Neural progenitor cell (in vitro differentiated cells): Measurements from ENCODE around the gene SLC27A5. TPM values are rescaled to one million over a fixed set of nuclear protein-coding genes. Genes with fewer than 3 reads are reported as not detected.
"Not testable (repeated sequence)": the region's sequence is repeated elsewhere in the genome, so short reads cannot be mapped to it uniquely, and the experiment has no call there.

Source experiments
- DNase-seq: peaks from one replicate; pipeline ENCODE4 v3.0.0-alpha.2; 2016; ENCODE audit warnings: low spot score
- H2AFZ ChIP-seq: fragments of 200-600 bp; sonication (generic); replicated peaks from 2 replicates; pipeline ENCODE4 v1.6.1; 2016; ENCODE audit warnings: antibody characterized with exemption
- H3F3A ChIP-seq: fragments of 200-600 bp; sonication (generic); 2 replicates; pipeline ENCODE4 v1.6.1; 2016; ENCODE audit warnings: antibody characterized with exemption, low read depth
- H3K27ac ChIP-seq: fragments of 200-600 bp; sonication (generic); 2 replicates; pipeline ENCODE4 v1.5.1; 2016; ENCODE audit warnings: mild to moderate bottlenecking
- H3K27me3 ChIP-seq: fragments of 200-600 bp; sonication (generic); 2 replicates; pipeline ENCODE4 v1.6.1; 2016; ENCODE audit warnings: mild to moderate bottlenecking, moderate library complexity
- H3K36me3 ChIP-seq: fragments of 200-600 bp; sonication (generic); 2 replicates; pipeline ENCODE4 v1.5.1; 2016
- H3K4me1 ChIP-seq: fragments of 200-600 bp; sonication (generic); 2 replicates; pipeline ENCODE4 v1.6.1; 2016; ENCODE audit warnings: mixed run types
- H3K4me2 ChIP-seq: fragments of 200-600 bp; sonication (generic); 2 replicates; pipeline ENCODE4 v1.6.1; 2016
- H3K4me3 ChIP-seq: fragments of 200-600 bp; sonication (generic); 2 replicates; pipeline ENCODE4 v1.5.1; 2016
- H3K79me2 ChIP-seq: fragments of 200-600 bp; sonication (generic); 2 replicates; pipeline ENCODE4 v1.6.1; 2016; ENCODE audit warnings: low read depth
- H3K9ac ChIP-seq: fragments of 200-600 bp; sonication (generic); 2 replicates; pipeline ENCODE4 v1.6.1; 2016
- H3K9me3 ChIP-seq: fragments of 200-600 bp; sonication (generic); 2 replicates; pipeline ENCODE4 v1.5.1; 2016; ENCODE audit warnings: low read depth
- H4K20me1 ChIP-seq: fragments of 200-600 bp; sonication (generic); 2 replicates; pipeline ENCODE4 v1.6.1; 2016; ENCODE audit warnings: low read depth
- H3K27ac Mint-ChIP-seq: 3 replicates; pipeline ENCODE4 v1.8.0; 2021; ENCODE audit warnings: mixed read lengths
- H3K27me3 Mint-ChIP-seq: 2 replicates; pipeline ENCODE4 v1.8.0; 2022; ENCODE audit warnings: low read depth, mild to moderate bottlenecking, inconsistent platforms, moderate library complexity, mixed read lengths; ENCODE audit not compliant: insufficient read depth
- H3K36me3 Mint-ChIP-seq: 3 replicates; pipeline ENCODE4 v1.8.0; 2021; ENCODE audit warnings: mixed read lengths
- H3K4me1 Mint-ChIP-seq: 3 replicates; pipeline ENCODE4 v1.8.0; 2021; ENCODE audit warnings: mixed read lengths
- H3K4me3 Mint-ChIP-seq: 3 replicates; pipeline ENCODE4 v1.8.0; 2021; ENCODE audit warnings: mild to moderate bottlenecking, moderate library complexity, mixed read lengths
- H3K9me3 Mint-ChIP-seq: 3 replicates; pipeline ENCODE4 v1.8.0; 2020; ENCODE audit warnings: mixed read lengths
- EZH2 ChIP-seq: fragments of 200-600 bp; sonication (generic); IDR thresholded peaks from 2 replicates; pipeline ENCODE4 v1.6.1; 2017; ENCODE audit warnings: antibody characterized with exemption, mild to moderate bottlenecking, moderate library complexity
- EZH2phosphoT487 ChIP-seq: fragments of 200-600 bp; sonication (generic); IDR thresholded peaks from 2 replicates; pipeline ENCODE4 v1.6.1; 2017; ENCODE audit warnings: antibody characterized with exemption
- total RNA-seq: library from RNA; depleted of rRNA; stranded (reverse); fragments of >200 nt; gene quantifications from 2 replicates; pipeline ENCODE4 v1.2.3, GENCODE V29; 2015; ENCODE audit warnings: low replicate concordance
- TF ChIP-seq, protein P1 (sequence below): fragments of 200-600 bp; sonication (generic); IDR thresholded peaks from 2 replicates; pipeline ENCODE4 v1.5.1; 2017; ENCODE audit warnings: antibody characterized with exemption, mild to moderate bottlenecking

SLC27A5 gene
- total RNA-seq, 1 donor from 2014 or later: 17.1 TPM

DNA sequence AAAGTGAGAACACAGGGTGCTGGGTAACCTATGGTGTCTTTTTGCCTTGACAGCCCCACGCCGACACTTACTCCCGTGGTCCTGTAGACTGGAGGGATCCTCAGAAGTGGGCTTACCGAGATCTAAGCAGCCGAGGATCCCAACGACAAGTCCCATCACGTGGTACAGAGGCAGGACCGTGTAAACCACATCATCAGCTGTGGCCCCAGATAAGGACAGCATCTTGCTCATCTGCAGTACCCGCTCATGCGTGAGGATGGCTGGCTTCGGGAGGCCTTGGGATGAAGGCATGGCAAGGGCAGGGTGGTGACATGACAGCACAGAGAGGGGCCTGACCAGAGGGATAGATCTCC lies 2.1 kb downstream of the SLC27A5 start:
- Histone ChIP-seq H3F3A (peaks cover 4% of the 10 kb centered on the region), H3K9me3 (no peaks in the 10 kb centered on the region), H3K9ac (no peak overlapping the region), H3K4me2 (no peak overlapping the region), H3K27ac (no peak overlapping the region), H3K4me1 (peaks cover 5% of the 10 kb centered on the region), H3K4me3 (no peak overlapping the region), H4K20me1 (peaks cover 5% of the 10 kb centered on the region), H3K79me2 (peaks cover 4% of the 10 kb centered on the region), H3K36me3 (no peaks in the 10 kb centered on the region), H2AFZ (no peak overlapping the region), H3K27me3 (no peaks in the 10 kb centered on the region)
- TF ChIP-seq, protein P1, sequence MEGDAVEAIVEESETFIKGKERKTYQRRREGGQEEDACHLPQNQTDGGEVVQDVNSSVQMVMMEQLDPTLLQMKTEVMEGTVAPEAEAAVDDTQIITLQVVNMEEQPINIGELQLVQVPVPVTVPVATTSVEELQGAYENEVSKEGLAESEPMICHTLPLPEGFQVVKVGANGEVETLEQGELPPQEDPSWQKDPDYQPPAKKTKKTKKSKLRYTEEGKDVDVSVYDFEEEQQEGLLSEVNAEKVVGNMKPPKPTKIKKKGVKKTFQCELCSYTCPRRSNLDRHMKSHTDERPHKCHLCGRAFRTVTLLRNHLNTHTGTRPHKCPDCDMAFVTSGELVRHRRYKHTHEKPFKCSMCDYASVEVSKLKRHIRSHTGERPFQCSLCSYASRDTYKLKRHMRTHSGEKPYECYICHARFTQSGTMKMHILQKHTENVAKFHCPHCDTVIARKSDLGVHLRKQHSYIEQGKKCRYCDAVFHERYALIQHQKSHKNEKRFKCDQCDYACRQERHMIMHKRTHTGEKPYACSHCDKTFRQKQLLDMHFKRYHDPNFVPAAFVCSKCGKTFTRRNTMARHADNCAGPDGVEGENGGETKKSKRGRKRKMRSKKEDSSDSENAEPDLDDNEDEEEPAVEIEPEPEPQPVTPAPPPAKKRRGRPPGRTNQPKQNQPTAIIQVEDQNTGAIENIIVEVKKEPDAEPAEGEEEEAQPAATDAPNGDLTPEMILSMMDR: no peak
- TF ChIP-seq EZH2 (no peak), EZH2phosphoT487 (no peak)
- Mint-ChIP-seq H3K9me3 (peaks cover 8% of the 10 kb centered on the region), H3K36me3 (peaks cover 4% of the 10 kb centered on the region), H3K4me3 (no peak overlapping the region), H3K27ac (no peak overlapping the region), H3K27me3 (peaks cover 5% of the 10 kb centered on the region), H3K4me1 (no peaks in the 10 kb centered on the region)
- DNase-seq: no peak

DNA sequence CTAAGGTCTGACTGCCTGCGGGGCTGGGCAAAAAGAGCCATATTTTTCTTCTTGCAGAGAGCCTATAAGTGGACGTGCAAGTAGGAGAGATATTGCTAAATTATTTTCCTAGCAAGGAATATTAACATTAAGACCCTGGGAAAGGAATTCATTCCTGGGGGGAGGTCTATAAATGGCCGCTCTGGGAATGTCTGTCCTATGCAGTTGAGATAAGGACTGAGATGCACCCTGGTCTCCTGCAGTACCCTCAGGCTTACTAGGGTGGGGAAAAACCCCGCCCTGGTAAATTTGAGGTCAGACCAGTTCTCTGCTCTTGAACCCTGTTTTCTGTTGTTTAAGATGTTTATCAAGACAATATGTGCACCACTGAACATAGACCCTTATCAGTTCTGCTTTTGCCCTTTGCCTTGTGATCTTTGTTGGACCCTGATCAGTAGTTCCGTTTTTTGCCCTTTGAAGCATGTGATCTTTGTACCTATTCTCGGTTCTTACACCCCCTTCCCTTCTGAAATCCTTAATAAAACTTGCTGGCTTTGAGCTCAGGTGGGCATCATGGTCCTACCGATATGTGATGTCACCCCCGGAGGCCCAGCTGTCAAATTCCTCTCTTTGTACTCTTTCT lies 4.1 kb downstream of the SLC27A5 start:
- H3K4me3 Mint-ChIP-seq, H3K36me3 ChIP-seq: not testable (repeated sequence)

DNA sequence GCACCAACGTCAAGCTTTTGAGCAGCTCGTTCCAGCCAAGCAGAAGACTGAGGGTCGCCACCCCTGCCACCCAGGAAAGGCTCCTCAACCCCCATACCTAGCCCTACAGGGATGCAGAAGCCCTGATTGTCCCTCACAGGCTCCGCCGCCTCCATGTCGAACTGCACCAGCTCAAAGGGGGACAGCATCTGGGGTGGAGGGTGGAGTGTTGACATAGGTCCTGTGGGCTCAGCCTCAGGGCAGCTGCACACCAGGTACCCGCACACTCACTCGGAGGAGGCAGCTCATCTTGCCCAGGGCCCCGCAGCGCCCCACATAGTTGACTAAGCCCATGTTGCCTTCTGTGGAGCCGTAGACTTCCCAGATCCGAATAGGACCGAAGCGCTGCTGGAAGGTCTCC lies 11.6 kb downstream of the SLC27A5 start:
- Histone ChIP-seq H3F3A (peaks cover 6% of the 10 kb centered on the region), H3K27me3 (no peaks in the 10 kb centered on the region), H3K4me1 (peaks cover 4% of the 10 kb centered on the region), H3K27ac (no peak overlapping the region), H3K4me2 (peak overlapping the region; percentile 87), H3K79me2 (peaks cover 6% of the 10 kb centered on the region), H3K9me3 (no peaks in the 10 kb centered on the region), H3K36me3 (no peaks in the 10 kb centered on the region), H3K4me3 (peak overlapping the region; percentile 68), H4K20me1 (no peaks in the 10 kb centered on the region), H2AFZ (no peak overlapping the region), H3K9ac (no peak overlapping the region)
- H3K27me3 Mint-ChIP-seq: peaks cover 7% of the 10 kb centered on the region
- H3K4me1 Mint-ChIP-seq: peaks cover 11% of the 10 kb centered on the region
- DNase-seq: no peak
- H3K36me3 Mint-ChIP-seq: no peaks in the 10 kb centered on the region
- no peak overlapping the region for H3K27ac Mint-ChIP-seq
- peaks cover 6% of the 10 kb centered on the region for H3K9me3 Mint-ChIP-seq
- no peak for TF ChIP-seq EZH2
- TF ChIP-seq, protein P1: no peak
- no peak for TF ChIP-seq EZH2phosphoT487
- peak overlapping the region; percentile 84 for H3K4me3 Mint-ChIP-seq

More for the DNA sequence above, 4.1 kb downstream of the SLC27A5 start:
- not testable (repeated sequence) for H3K4me3 ChIP-seq, H3K79me2 ChIP-seq, H3K36me3 Mint-ChIP-seq, H3F3A ChIP-seq, H3K9me3 Mint-ChIP-seq, H3K27me3 ChIP-seq, H3K27ac Mint-ChIP-seq, H4K20me1 ChIP-seq, H3K4me1 ChIP-seq, H2AFZ ChIP-seq, H3K4me1 Mint-ChIP-seq, H3K27ac ChIP-seq, H3K4me2 ChIP-seq, H3K9me3 ChIP-seq, H3K27me3 Mint-ChIP-seq, DNase-seq, H3K9ac ChIP-seq

DNA sequence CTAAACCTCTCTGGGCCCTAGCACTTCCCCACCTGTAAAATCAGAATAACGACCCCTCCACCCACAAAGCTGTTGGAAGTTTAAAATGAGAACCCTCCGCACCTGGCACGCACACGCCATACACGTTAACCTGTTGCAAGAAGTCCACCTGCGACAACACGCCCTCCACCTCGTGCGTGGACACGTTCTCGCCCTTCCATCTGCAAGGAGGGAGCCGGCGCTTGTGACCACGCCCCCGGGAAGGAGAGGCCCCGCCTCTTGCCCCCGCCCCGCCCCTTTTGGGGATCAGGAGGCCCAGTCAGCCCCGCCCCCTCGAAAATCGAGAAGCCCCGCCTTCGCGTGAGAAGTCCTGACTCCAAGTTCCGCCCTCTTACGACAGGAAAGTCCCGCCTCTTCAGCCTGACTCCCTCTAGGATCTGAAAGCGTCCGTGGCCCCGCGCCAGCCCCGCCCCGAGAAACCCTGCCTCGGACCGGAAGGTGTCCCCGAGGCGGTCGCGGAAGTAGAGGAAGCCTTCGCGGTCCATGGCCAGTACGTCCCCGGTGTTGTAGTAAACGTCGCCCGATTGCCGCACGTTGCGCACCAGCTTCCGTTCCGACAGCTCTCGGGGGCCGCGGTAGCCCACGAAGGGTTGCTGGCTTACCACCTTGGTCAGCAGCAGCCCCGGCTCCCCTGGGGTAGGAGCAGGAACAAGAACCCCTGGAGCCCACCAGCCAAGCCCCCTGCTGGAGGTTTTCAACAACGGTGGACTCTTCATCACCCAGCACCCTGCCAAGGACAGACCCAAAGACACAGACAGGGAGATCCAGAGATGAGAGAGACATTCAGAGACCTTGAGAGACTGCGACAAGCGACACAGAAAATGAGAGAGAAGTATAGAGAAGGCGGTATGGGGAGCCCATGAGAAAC lies 12.5 kb downstream of the SLC27A5 start:
- Mint-ChIP-seq H3K9me3 (peaks cover 6% of the 10 kb centered on the region), H3K27ac (peak overlapping the region; percentile 1), H3K4me3 (peak overlapping the region; percentile 84), H3K27me3 (peaks cover 7% of the 10 kb centered on the region), H3K36me3 (no peaks in the 10 kb centered on the region), H3K4me1 (peaks cover 11% of the 10 kb centered on the region)
- Histone ChIP-seq H3F3A (peaks cover 6% of the 10 kb centered on the region), H3K9me3 (no peaks in the 10 kb centered on the region), H2AFZ (peak overlapping the region; percentile 88), H3K4me1 (peaks cover 4% of the 10 kb centered on the region), H3K4me3 (peak overlapping the region; percentile 68), H3K27ac (peak overlapping the region; percentile 60), H3K27me3 (no peaks in the 10 kb centered on the region), H3K79me2 (peaks cover 6% of the 10 kb centered on the region), H4K20me1 (no peaks in the 10 kb centered on the region), H3K4me2 (peak overlapping the region; percentile 98), H3K9ac (peak overlapping the region; percentile 65), H3K36me3 (no peaks in the 10 kb centered on the region)
- peak; percentile 13 for TF ChIP-seq EZH2
- no peak for TF ChIP-seq EZH2phosphoT487
- TF ChIP-seq, protein P1: peak; percentile 50
- peak; percentile 100 for DNase-seq
